GM12874 (cell line): Measurements from ENCODE around the gene AKAP1.

Experiments
- CTCF ChIP-seq: IDR thresholded peaks from 2 replicates; pipeline ENCODE4 v1.5.1; 2011; ENCODE audit warnings: low read depth, mild to moderate bottlenecking, control low read depth, low read length, moderate library complexity; ENCODE audit not compliant: insufficient read depth

Gene AKAP1

GRCh38 chr17:57135789-57136291, 50.8 kb downstream of the AKAP1 start:
- no peak for TF ChIP-seq CTCF

DNA sequence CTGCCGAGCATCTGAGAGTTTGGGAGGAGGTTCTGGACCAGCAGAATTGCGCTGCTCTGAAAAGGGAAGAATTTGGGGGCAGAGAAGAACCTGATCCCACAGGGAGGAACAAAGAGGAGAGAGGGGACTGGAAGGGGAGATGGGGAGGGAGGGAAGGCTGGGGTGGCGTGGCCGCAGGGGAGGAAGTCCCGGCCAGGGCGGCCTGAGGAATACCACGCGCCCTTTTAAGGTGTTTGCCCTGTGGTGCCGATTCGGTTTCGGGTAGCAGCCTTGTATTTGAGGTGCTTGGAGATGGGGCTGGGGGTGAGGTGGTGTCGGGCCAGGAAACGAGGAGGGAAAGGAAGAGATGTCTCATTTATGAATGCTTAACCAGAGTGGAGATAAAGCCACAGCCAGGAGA, 51.3 kb downstream of the AKAP1 start:
- no peak for TF ChIP-seq CTCF

- no peak for TF ChIP-seq CTCF
These were observed 53.2 kb downstream of the AKAP1 start for GRCh38 chr17:57138030-57138911.

DNA sequence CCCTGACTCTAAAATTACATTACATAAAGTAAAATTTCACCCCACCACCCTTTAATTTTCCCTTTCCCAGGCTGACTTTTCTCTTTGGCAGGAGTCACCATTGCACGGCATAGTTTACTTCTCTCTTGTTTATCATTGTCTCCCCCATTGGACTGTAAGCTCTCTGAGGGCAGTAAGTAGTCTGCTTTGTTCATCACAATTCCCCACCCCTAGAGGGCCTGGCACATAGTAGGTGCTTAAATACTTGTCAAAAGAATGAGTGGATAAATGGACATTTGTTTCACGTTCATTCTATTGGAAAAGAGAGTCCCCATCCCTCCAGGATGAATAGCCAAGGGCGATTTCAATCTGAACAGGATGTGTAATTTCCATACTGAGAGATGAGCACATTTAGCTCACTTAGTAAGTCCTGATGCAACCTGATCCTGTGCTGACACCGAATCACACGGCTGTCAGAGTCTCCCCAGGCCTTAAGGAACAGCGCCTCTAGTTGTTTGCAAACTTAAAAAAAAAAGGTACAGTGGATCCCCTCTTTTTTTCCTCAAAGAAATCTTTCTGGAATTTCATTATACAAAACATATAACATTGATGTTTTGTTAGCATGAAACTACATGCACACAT, 54.0 kb downstream of the AKAP1 start:
- TF ChIP-seq CTCF, result no peak

DNA sequence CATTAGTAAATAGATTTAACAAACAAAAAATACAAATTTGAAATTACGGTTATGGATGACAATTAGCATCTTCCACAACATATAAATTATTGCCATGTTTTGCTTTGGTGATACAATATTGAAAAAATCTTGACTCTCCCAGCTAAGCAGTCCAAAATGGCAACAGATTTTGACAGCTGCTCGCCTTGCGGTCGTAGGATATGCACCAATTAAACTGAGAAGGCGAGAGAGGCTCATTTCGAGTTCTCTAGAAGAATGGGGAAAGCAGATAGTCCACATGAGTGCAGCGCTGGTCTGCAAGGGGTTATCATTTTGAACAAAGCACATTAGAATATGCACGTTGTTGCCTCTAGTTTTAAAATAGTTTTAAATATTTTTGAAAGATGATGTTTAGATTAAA, 55.3 kb downstream of the AKAP1 start:
- TF ChIP-seq CTCF, result no peak

DNA sequence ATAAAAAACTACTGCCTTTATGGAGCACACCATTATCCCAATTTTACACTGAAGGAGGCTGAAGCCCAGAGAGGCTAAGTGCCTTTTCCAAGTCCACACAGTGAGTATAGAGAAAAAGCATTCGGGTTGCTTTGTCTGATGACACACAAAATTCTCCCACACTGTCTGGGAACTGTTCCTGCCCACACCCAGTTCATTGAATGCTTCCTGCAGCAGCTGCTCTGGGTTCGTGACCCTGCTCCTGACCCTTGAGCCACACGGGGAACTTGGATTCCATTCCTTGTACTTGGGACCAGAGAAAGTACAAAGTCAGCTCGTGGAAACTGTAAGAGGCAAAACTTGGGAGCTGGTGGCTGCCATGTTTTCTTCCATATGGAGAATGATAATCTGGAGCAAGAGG, 57.9 kb downstream of the AKAP1 start:
- TF ChIP-seq CTCF, result no peak

DNA sequence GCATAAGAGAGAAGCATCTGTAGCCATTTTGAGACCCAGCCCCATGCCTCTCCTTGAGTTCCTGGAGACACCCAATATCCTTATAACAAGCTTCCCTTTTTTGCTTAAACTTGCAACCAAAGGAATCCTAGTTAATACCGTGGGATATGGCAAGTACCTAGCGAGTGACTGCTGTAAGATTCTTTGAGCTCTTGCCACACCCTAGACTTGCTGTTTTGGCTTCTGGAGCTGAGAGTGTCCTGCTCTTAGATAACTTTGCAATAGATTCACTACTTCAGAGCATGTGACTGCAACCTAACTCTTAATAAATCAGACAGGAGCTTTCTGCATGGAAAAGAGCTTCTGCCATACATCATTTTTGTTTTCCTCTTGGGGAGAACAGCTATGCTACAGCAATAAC, 58.3 kb downstream of the AKAP1 start:
- no peak for TF ChIP-seq CTCF
